ENCODE measurements around the gene USP36. TPM values are rescaled to one million over a fixed set of nuclear protein-coding genes. Genes with fewer than 3 reads are reported as not detected.

USP36 gene
- total and polyA plus RNA-seq, 9 of the 15 experiments (the other 6 are each of a cell fraction or from before 2014, with no cell fraction given), result 6.4 to 72.8 (median 22.5) TPM

DNA sequence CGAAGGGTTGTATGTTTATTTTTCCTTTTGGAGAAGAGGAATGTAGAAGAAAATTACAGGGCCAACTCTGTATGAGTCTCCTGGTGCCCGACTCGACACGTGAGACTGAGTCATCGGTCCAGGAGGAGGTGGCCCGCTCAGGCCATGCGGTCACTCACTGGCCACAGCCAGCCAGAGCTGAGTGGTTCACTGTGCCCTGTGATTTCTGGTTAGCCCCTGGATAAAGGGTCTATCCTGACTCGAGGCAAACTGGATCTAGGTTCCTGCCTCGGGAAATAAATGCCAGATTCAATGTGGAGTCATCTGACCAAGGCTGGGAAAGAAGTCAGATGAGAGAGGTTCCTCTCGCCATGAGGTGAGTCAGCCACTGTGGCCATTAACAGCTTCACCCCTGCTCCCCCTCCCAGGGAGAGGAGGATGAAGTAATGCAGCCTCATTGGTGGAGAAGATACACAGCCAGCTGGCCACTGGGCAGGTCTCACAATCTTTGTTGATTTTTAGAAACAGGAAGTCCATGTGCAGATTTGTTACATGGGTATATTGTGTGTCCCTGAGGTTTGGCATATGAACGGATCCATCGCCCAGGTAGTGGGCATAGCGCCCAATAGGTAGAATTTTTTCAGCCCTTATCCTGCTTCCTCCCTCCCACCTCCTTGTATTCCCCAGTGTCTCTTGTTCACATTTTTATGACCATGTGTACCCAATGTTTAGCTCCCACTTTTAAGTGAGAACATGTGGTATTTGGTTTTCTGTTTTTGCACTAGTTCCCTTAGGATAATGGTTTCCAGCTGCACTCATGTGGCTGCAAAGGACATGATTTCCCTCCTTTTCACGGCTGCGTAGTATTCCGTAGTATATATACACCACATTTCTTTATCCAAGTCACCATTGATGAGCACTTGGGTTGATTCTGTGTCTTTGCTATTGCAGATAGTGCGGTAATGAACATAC, 21.7 kb upstream of the USP36 start (continued):
- TF ChIP-seq SIN3B (IDR thresholded peaks at IDR 0.05; ENCODE audit: low read depth) (no peak), TBP (optimal IDR thresholded peaks at IDR 0.05; ENCODE audit: low read depth, low read length) (peak; percentile 59), FOXK1 (CRISPR knock-in tag; IDR thresholded peaks at IDR 0.05; ENCODE audit: borderline replicate concordance) (peak; percentile 64; the same call in 1 of the 2 replicates), CXXC5 (CRISPR knock-in tag; IDR thresholded peaks at IDR 0.05) (peak; percentile 70), MEF2D (tag; conservative IDR thresholded peaks at IDR 0.05; ENCODE audit: low read depth) (0 out of 2 replicates have a peak, but pooled peaks have one; percentile 26), SPI1 (IDR thresholded peaks at IDR 0.05; ENCODE audit: borderline replicate concordance, low read depth, low read length) (peak; percentile 96), FOXA3 (CRISPR knock-in tag; conservative IDR thresholded peaks at IDR 0.05 in 1 of 2, IDR thresholded peaks at IDR 0.05 in 1 of 2) (peak; percentile 32 to 75; a peak in 3 of 4 replicates), NFIC (IDR thresholded peaks at IDR 0.05) (0 out of 2 replicates have a peak, but pooled peaks have one; percentile 9), JUNB (CRISPR knock-in tag; conservative IDR thresholded peaks at IDR 0.05) (peak; percentile 55), SOX6 (IDR thresholded peaks at IDR 0.05) (0 out of 2 replicates have a peak, but pooled peaks have one; percentile 34), POLR2G (IDR thresholded peaks at IDR 0.05; ENCODE audit: low read depth, low read length) (peak; percentile 57; the same call in 1 of the 2 replicates), ELF1 (tag; IDR thresholded peaks at IDR 0.05) (peak; percentile 79)
- TF ChIP-seq, protein P1, sequence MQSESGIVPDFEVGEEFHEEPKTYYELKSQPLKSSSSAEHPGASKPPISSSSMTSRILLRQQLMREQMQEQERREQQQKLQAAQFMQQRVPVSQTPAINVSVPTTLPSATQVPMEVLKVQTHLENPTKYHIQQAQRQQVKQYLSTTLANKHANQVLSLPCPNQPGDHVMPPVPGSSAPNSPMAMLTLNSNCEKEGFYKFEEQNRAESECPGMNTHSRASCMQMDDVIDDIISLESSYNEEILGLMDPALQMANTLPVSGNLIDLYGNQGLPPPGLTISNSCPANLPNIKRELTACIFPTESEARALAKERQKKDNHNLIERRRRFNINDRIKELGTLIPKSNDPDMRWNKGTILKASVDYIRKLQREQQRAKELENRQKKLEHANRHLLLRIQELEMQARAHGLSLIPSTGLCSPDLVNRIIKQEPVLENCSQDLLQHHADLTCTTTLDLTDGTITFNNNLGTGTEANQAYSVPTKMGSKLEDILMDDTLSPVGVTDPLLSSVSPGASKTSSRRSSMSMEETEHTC (IDR thresholded peaks at IDR 0.05), result peak; percentile 10; the same call in 1 of the 2 replicates
- TF ChIP-seq, protein P2, sequence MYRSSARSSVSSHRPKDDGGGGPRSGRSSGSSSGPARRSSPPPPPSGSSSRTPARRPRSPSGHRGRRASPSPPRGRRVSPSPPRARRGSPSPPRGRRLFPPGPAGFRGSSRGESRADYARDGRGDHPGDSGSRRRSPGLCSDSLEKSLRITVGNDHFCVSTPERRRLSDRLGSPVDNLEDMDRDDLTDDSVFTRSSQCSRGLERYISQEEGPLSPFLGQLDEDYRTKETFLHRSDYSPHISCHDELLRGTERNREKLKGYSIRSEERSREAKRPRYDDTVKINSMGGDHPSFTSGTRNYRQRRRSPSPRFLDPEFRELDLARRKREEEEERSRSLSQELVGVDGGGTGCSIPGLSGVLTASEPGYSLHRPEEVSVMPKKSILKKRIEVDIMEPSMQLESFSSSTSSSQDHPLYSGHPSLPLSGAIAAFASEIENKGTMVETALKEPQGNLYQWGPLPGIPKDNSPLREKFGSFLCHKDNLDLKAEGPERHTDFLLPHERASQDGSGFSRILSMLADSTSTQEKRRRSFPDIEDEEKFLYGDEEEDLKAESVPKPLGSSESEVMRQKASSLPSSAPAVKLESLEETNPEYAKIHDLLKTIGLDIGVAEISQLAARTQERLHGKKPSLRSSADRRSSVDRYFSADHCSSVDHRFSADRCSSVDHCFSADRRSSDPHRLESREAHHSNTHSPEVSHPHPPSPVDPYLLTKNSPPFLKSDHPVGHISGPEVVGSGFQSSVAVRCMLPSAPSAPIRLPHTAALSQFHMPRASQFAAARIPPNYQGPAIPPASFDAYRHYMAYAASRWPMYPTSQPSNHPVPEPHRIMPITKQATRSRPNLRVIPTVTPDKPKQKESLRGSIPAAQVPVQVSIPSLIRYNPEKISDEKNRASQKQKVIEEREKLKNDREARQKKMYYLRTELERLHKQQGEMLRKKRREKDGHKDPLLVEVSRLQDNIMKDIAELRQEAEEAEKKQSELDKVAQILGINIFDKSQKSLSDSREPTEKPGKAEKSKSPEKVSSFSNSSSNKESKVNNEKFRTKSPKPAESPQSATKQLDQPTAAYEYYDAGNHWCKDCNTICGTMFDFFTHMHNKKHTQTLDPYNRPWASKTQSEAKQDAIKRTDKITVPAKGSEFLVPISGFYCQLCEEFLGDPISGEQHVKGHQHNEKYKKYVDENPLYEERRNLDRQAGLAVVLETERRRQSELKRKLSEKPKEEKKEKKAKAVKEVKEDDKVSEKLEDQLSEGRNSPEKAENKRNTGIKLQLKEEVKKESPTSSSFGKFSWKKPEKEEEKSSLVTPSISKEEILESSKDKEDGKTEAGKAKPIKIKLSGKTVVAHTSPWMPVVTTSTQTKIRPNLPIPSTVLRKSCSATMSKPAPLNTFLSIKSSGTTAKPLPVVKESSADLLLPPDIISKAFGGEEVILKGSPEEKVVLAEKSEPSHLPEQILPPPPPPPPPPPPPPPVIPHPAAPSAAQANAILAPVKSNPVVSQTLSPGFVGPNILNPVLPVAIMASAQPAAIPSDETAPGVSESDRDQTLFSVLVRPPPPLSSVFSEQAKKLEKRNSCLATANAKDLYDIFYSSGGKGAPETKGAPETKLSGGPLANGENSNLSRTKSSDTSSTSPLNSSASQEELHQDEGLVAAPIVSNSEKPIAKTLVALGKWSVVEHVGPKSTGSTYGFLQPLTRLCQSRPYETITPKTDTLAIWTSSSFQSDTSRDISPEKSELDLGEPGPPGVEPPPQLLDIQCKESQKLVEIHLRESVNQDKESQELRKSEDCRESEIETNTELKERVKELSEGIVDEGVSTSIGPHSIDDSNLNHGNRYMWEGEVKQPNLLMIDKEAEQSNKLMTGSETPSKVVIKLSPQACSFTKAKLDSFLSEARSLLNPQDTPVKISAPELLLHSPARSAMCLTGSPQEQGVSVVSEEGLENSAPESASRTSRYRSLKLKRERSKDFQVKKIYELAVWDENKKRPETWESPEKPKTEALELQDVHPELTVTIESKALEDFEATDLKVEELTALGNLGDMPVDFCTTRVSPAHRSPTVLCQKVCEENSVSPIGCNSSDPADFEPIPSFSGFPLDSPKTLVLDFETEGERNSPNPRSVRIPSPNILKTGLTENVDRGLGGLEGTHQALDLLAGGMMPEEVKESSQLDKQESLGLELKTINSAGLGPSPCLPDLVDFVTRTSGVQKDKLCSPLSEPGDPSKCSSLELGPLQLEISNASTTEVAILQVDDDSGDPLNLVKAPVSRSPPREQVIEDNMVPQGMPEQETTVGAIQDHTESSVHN (IDR thresholded peaks at IDR 0.05; ENCODE audit: borderline replicate concordance in 1 of 2, low read depth in 1 of 2), result peak in 1 of 2 experiments; percentile 91; a peak in 2 of 4 replicates
- TF ChIP-seq, protein P3, sequence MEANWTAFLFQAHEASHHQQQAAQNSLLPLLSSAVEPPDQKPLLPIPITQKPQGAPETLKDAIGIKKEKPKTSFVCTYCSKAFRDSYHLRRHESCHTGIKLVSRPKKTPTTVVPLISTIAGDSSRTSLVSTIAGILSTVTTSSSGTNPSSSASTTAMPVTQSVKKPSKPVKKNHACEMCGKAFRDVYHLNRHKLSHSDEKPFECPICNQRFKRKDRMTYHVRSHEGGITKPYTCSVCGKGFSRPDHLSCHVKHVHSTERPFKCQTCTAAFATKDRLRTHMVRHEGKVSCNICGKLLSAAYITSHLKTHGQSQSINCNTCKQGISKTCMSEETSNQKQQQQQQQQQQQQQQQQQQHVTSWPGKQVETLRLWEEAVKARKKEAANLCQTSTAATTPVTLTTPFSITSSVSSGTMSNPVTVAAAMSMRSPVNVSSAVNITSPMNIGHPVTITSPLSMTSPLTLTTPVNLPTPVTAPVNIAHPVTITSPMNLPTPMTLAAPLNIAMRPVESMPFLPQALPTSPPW (CRISPR knock-in tag; IDR thresholded peaks at IDR 0.05), result peak; percentile 90

Measured in K562 (cell line).